Erythroblast (primary cell): ENCODE measurements around the gene ATF7IP2.
"Not testable (repeated sequence)": the region's sequence is repeated elsewhere in the genome, so short reads cannot be mapped to it uniquely, and the experiment has no call there.

Experiments used
- GATA1 ChIP-seq: IDR thresholded peaks from 2 replicates; pipeline ENCODE4 v1.6.1; 2011; ENCODE audit warnings: low read depth, mild to moderate bottlenecking, control low read depth, low read length, moderate library complexity
- POLR2A ChIP-seq: IDR thresholded peaks from 2 replicates; pipeline ENCODE4 v1.6.1; 2011; ENCODE audit warnings: mild to moderate bottlenecking, low read length

GRCh38 chr16:10476636-10477035 lies 90.8 kb downstream of the ATF7IP2 start:
- TF ChIP-seq POLR2A, GATA1: not testable (repeated sequence)
